AG04449 (cell line): Measurements from ENCODE around the gene SP2.
A peak's percentile ranks its signal among the peaks of the same experiment; 100 is the strongest.

Experiments
- CTCF ChIA-PET: fragments of 350-600 bp; formaldehyde crosslinking; extraction: SDS; loops from one replicate; lab custom pipeline; 2021; ENCODE audit warnings: antibody characterized with exemption; lab: Yijun Ruan, JAX
- POLR2A ChIA-PET: fragments of 400-600, 350-600 bp; formaldehyde crosslinking; extraction: SDS; loops from one replicate; lab custom pipeline; 2020; ENCODE audit warnings: antibody characterized with exemption, inconsistent platforms; lab: Yijun Ruan, JAX
- DNase-seq: peaks from one replicate; pipeline ENCODE4 v3.0.0-alpha.2; 2010; ENCODE audit warnings: low read depth, low spot score
- H3K4me3 ChIP-seq: 2 replicates; pipeline ENCODE4 v1.5.1; 2011; ENCODE audit warnings: low read depth, mild to moderate bottlenecking, control low read depth, low read length
- TF ChIP-seq, protein P1 (sequence below): IDR thresholded peaks from one replicate; pipeline ENCODE4 v1.5.1; 2011; ENCODE audit warnings: mild to moderate bottlenecking, moderate library complexity, low read length, control low read depth, inconsistent platforms; ENCODE audit not compliant: insufficient read depth; ENCODE audit errors: missing control alignments

Gene SP2

DNA sequence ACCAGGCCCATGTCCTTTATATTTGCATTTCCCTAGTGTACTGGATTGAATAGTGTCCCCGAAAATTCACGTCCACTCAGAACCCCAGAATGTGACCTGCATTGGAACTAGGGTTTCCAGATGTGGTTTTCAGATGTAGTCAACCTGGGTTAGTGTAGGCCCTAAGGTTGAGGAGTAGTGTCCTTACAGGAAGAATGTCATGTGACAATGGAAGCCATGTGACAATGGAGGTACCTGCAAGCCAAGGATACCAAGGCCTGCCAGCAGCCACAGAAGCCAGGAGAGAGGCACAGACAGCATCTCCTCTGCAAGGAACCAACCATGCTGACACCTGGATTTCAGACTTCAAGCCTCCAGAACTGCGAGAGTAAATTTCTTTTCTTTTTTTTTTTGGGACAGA lies 66.9 kb downstream of the SP2 start:
- ChIA-PET POLR2A (no interaction called here), CTCF (interaction anchor here (1.6 to 24.2 kb wide), 3 partner anchors 7 to 55 kb away, joined by 7 to 775 read pairs (median 50); partner anchors contain the start of genes CDK5RAP3, PNPO and PRR15L)
- no peak overlapping the region for H3K4me3 ChIP-seq
- TF ChIP-seq, protein P1, sequence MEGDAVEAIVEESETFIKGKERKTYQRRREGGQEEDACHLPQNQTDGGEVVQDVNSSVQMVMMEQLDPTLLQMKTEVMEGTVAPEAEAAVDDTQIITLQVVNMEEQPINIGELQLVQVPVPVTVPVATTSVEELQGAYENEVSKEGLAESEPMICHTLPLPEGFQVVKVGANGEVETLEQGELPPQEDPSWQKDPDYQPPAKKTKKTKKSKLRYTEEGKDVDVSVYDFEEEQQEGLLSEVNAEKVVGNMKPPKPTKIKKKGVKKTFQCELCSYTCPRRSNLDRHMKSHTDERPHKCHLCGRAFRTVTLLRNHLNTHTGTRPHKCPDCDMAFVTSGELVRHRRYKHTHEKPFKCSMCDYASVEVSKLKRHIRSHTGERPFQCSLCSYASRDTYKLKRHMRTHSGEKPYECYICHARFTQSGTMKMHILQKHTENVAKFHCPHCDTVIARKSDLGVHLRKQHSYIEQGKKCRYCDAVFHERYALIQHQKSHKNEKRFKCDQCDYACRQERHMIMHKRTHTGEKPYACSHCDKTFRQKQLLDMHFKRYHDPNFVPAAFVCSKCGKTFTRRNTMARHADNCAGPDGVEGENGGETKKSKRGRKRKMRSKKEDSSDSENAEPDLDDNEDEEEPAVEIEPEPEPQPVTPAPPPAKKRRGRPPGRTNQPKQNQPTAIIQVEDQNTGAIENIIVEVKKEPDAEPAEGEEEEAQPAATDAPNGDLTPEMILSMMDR = no peak
- no peak for DNase-seq

DNA sequence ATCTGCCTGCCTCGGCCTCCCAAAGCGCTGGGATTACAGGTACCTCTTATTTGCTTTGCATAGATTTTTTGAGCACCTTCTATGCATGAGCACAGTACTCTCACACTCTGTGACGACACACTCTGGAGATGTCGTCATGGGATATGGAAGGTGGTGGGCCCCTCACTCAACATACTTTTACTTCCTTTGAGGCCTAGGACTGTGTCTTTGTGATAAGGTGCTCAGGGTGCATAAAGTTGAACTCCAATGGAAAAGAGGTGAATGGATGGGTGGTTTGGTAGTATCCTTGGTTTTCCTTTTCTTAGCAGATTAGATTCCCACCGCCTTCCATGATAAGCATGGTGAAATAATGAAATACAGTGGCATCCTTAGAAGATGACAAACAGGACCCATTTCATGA lies 68.8 kb downstream of the SP2 start:
- DNase-seq = no peak
- no peak overlapping the region for H3K4me3 ChIP-seq
- TF ChIP-seq, protein P1 = no peak
- ChIA-PET POLR2A (no interaction called here), CTCF (interaction anchor here (1.1 to 24.2 kb wide), 4 partner anchors 8 to 123 kb away, joined by 3 to 775 read pairs (median 4); partner anchors contain the start of genes PNPO and PRR15L)

DNA sequence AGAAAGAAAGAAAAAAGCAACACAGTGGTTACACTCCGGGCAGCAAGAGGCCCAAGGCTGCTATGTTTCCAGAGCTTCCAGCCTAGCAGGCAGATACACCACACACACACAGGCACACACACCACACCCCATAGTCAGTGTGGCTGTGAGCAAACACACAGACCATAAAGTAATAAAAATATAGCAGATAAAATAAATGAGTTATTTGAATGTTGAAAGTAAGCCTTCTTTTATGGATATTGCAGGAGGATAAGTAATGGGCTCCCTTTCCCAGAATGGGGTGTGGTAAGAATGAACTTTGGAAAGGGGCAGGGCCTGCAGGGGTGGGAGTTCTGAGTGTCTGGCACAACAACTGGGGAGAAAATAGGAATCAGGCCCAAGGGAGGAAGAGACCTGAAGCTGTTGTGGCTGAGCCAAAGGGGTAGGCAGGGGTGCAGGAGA lies 70.1 kb downstream of the SP2 start:
- ChIA-PET CTCF (interaction anchor here (0.7 to 24.2 kb wide), 7 partner anchors 10 to 124 kb away, joined by 3 to 775 read pairs (median 4); partner anchors contain the start of genes PNPO and PRR15L), POLR2A (no interaction called here)
- TF ChIP-seq, protein P1 = no peak
- no peak overlapping the region for H3K4me3 ChIP-seq
- DNase-seq = no peak

DNA sequence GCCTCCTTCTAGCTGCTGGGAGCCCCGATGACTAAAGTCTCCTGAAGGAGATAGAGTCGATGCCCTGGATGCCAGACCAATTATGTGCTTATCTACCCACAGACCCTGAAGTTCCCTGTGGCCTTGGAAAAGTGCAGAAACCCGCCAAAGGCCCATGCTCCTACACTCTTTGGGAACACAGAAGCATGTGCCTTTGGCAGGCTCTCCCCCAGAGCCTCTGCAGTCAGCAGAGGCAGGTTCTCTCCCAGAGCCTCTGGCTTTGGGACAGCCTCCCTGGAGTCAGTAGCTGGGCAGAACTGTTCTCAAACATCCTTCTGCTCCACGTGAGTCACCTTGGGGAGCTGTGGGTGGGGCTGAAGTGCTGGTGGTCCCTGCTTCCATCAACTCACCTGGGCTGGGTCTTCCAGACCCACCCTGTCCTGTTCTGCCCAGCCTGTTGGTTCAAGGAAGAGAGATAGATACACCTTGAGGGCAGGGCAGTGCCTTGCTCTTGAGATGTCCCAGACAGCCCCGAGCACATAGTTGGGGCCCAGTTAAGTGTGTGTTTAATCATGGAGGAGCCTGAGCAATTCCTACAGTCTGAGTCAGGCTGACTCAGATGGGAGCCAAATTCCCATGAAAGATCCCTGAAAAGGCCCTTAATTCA lies 71.7 kb downstream of the SP2 start:
- ChIA-PET POLR2A (interaction anchor here (1.0 kb wide), 1 partner anchor 9 kb away, joined by 3 read pairs; no protein-coding TSS in a partner anchor), CTCF (interaction anchor here (0.9 to 24.2 kb wide), 7 partner anchors 7 to 127 kb away, joined by 3 to 775 read pairs (median 5); partner anchors contain the start of genes PNPO, PRR15L and SCRN2)
- peak; percentile 34 for DNase-seq
- TF ChIP-seq, protein P1 = no peak
- H3K4me3 ChIP-seq = no peak overlapping the region

DNA sequence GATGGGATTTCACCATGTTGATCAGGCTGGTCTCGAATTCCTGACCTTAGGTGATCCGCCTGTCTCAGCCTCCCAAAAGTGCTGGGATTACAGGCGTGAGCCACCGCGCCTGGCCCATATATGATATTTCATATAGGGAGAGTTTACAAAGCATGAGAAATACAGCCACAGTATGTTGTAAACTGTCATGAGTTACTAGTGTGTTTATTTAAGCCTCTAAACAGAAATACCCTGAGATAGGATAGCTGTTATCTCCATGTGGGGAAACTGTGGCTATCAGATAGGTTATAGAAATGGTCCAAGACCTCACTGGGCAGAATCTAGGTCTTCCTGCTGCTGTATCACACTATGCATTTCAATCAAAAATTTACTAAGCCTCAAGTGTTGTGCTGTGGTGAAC lies 72.8 kb downstream of the SP2 start:
- CTCF ChIA-PET = interaction anchor here (0.9 to 24.2 kb wide), 10 partner anchors 8 to 122 kb away, joined by 3 to 775 read pairs (median 16); partner anchors contain the start of genes PNPO and PRR15L
- TF ChIP-seq, protein P1 = no peak
- DNase-seq = no peak
- POLR2A ChIA-PET = no interaction called here
- no peak overlapping the region for H3K4me3 ChIP-seq
